GM19043 (cell line): Measurements from ENCODE around the gene ELMOD3.
"Not testable (repeated sequence)": the region's sequence is repeated elsewhere in the genome, so short reads cannot be mapped to it uniquely, and the experiment has no call there.

Experiments used
- ATAC-seq: cut with Tn5 transposase; IDR thresholded peaks from one replicate; pipeline ENCODE4 v1.9.1; 2021; ENCODE audit warnings: low read depth; ENCODE audit not compliant: unreplicated experiment

Gene ELMOD3

GRCh38 chr2:85327822-85328617 lies 26.5 kb upstream of the ELMOD3 start, which contains the start of gene TGOLN2:
Gene TGOLN2, minus strand, starts transcription at chr2:85327989. Its CDS starts 27 bp downstream, at chr2:85327962.
- peak; percentile 84 for ATAC-seq

- no peak for ATAC-seq
Measured at GRCh38 chr2:85329181-85329651, 25.4 kb upstream of the ELMOD3 start.

- ATAC-seq, result not testable (repeated sequence)
Measured at GRCh38 chr2:85329701-85330100, 24.9 kb upstream of the ELMOD3 start.

DNA sequence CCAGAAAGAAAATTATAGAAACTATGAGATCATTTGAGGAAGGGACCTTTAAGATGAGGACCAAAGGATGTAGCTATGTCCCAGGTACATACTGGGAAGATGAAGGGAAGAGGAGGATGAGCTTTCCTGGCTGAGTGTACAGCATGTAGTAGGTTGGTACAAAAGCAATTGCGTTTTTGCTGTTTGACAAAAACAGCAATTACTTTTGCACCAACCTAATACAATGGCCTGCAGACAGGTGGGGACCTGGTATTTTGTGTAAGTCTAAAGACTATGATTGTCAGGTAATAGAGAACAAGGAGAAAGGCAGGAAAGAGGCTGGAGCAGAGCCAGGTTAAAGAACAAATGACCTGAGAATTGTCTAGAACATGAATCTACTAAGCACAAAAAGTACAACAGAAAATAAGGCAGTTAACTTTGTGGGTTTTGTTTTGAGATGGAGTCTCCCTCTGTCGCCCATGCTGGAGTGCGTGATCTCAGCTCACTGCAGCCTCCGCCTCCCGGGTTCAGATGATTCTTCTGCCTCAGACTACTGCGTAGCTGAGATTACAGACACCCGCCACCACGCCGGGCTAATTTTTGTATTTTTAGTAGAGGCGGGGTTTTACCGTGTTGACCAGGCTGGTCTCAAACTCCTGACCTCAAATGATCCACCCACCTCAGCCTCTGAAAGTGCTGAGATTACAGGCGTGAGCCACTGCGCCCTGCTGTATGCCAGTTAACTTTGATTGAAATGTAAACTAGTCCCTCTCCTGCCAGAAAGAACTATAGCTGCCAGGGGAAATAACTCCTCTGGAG lies 23.5 kb upstream of the ELMOD3 start:
- ATAC-seq, result no peak

DNA sequence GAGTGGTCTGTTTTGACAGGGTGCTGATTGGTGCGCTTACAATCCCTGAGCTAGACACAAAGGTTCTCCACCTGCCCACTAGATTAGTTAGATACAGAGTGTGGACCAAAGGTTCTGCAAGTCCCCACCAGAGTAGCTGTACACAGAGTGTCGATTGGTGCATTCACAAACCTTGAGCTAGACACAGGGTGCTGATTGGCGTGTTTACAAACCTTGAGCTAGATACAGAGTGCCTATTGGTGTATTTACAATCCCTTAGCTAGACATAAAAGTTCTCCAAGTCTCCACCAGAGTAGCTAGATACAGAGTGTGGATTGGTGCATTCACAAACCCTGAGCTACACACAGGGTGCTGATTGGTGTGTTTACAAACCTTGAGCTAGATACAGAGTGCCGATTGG lies 20.7 kb upstream of the ELMOD3 start:
- not testable (repeated sequence) for ATAC-seq

DNA sequence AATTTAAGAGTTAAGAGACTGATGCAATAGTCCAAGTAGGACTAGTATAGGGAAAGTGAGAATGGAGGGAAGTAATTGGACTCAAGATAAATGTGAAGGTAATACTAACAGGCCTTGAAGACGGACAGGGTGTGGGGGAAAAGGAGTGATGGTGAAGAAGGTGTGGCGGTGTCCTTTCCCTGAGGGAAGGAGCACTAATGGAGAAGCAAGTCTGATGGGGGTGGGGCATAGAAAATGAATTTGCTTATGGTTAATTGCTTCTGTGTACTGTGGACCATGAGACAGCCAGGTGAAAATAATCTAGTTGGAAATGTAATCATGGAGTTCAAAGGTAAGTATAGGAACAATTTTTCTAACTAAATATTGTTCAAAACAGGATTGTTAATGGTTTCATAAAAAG lies 19.6 kb upstream of the ELMOD3 start:
- no peak for ATAC-seq

GRCh38 chr2:85340034-85340892 lies 14.3 kb upstream of the ELMOD3 start:
- ATAC-seq, result no peak

- ATAC-seq, result no peak
Measured at GRCh38 chr2:85341269-85342029, 13.1 kb upstream of the ELMOD3 start.

- no peak for ATAC-seq
Measured at GRCh38 chr2:85342156-85342555, 12.4 kb upstream of the ELMOD3 start.

- ATAC-seq, result not testable (repeated sequence)
Measured at GRCh38 chr2:85343207-85343895, 11.2 kb upstream of the ELMOD3 start.

GRCh38 chr2:85344356-85344954 lies 10.1 kb upstream of the ELMOD3 start:
- ATAC-seq, result no peak

DNA sequence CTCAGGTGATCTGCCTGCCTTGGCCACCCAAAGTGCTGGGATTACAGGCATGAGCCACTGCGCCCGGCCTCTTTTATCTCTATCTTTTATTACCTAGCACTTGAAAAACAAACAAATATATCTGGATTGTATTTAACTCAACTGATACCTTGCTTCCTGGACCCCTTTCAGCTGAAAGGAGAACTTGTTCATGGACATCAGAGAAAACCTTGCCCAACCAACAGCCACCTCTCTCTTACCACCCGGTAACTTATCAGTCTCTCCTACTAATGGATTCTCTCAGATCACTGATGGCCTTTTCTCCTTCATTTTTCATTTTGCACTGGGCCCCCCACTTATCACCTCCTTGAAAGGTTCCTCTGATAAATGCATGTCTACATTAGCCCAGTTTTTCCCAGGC lies 7.0 kb upstream of the ELMOD3 start:
- no peak for ATAC-seq

DNA sequence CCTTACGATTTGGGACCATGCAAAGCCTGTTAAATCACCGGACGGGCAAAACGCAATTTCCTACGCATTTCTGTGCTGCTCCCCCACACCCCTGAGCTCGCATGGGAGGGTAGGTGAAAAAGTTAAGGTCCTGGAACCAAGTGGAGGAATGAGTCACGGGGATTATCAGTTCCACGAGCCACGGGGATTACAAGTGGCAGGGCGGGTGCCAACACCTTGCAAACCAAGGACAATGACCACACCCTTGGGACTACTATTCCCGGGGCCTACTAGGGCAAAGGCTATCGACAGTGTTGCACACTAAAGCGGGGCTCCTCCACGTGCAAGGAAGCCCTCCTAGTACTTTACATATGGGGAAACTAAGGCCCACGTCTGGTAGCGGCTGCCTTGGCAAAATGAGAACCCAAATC lies 688 bp upstream of the ELMOD3 start:
- no peak for ATAC-seq

DNA sequence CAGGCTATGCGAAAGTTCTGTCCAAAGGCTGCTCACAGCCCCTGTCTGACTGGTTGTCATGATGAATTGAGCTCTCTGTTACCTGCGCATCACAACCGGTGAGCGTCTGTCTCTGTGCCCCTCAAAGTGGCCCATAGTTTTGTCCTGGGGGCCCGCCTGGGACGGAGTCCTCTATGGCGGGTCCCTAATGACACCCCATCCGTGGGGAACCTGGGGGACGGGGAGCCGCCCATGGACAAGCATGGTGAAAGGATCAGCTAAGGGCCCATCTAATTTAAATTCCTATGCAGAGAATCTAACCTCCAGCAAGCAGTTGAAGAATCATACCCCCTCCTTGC lies 473 bp downstream of the ELMOD3 start:
- no peak for ATAC-seq

GRCh38 chr2:85355521-85355920 lies 952 bp downstream of the ELMOD3 start:
- no peak for ATAC-seq

- no peak for ATAC-seq
Measured at GRCh38 chr2:85356186-85356585, 1.6 kb downstream of the ELMOD3 start.

DNA sequence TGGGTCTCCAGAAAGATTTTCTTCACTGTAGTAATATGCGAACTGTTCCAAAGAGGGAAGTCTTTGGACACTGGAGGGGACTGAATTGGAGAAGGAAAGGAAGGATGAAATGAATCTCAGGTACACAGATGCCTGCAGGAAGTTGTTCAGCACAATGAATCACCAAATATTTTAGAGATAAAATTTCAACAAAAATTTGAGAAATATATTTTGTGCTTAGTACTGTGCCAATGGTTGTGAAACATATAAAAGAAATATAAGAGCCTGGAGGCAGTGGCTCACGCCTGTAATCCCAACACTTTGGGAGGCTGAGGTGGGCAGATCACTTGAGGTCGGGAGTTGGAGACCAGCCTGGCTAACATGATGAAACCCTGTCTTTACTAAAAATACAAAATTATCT lies 3.2 kb downstream of the ELMOD3 start:
- no peak for ATAC-seq

- not testable (repeated sequence) for ATAC-seq
Measured at GRCh38 chr2:85362653-85363387, 8.3 kb downstream of the ELMOD3 start.
